ENCODE results near the gene ZNF628. TPM values are rescaled to one million over a fixed set of nuclear protein-coding genes. Genes with fewer than 3 reads are reported as not detected.

ZNF628 gene
- total and polyA plus RNA-seq, 9 donors: 3.8 to 18.4 (median 8.7) TPM; not detected in 1

- H3K27ac ChIP-seq: no peak overlapping the region
- TF ChIP-seq EP300 (IDR thresholded peaks at IDR 0.05) (no peak), CTCF (IDR thresholded peaks at IDR 0.05) (no peak), POLR2A (IDR thresholded peaks at IDR 0.05) (no peak)
- H3K27me3 ChIP-seq: no peaks in the 10 kb centered on the region
- DNase-seq: no peak
- no peak overlapping the region for H3K4me3 ChIP-seq
- intact Hi-C loops (cut with DNase I): no loop called here
- no peaks in the 10 kb centered on the region for H3K36me3 ChIP-seq
- H3K4me1 ChIP-seq (ENCODE audit: insufficient read depth): no peaks in the 10 kb centered on the region
- H3K9me3 ChIP-seq: no peaks in the 10 kb centered on the region
- 67 to 82% (median 82%) methylated on average over 5 of the region's 5 CpGs for WGBS, 3 donors
Observed at GRCh38 chr19:55439052-55439451, 37.4 kb upstream of the ZNF628 start.

- H3K4me1 ChIP-seq (ENCODE audit: insufficient read depth): no peaks in the 10 kb centered on the region
- no peak for DNase-seq
- intact Hi-C loops (cut with DNase I): no loop called here
- H3K27me3 ChIP-seq: no peaks in the 10 kb centered on the region
- no peak overlapping the region for H3K27ac ChIP-seq
- no peaks in the 10 kb centered on the region for H3K9me3 ChIP-seq
- no peaks in the 10 kb centered on the region for H3K36me3 ChIP-seq
- no peak overlapping the region for H3K4me3 ChIP-seq
- TF ChIP-seq CTCF (IDR thresholded peaks at IDR 0.05) (no peak), EP300 (IDR thresholded peaks at IDR 0.05) (no peak), POLR2A (IDR thresholded peaks at IDR 0.05) (no peak)
- 3 to 5% (median 5%) methylated on average over 29 to 39 of the region's 39 CpGs for WGBS, 3 donors
Observed at GRCh38 chr19:55440411-55441105, 35.9 kb upstream of the ZNF628 start.

GRCh38 chr19:55441319-55441691, 35.1 kb upstream of the ZNF628 start:
- Histone ChIP-seq H3K36me3 (no peaks in the 10 kb centered on the region), H3K9me3 (no peaks in the 10 kb centered on the region), H3K27me3 (no peaks in the 10 kb centered on the region), H3K4me3 (no peak overlapping the region), H3K4me1 (ENCODE audit: insufficient read depth) (no peaks in the 10 kb centered on the region), H3K27ac (no peak overlapping the region)
- TF ChIP-seq CTCF (IDR thresholded peaks at IDR 0.05): no peak
- no peak for TF ChIP-seq EP300 (IDR thresholded peaks at IDR 0.05)
- no peak for TF ChIP-seq POLR2A (IDR thresholded peaks at IDR 0.05)
- no peak for DNase-seq
- WGBS, 3 donors: 2 to 5% (median 4%) methylated on average over 21 of the region's 21 CpGs
- intact Hi-C loops (cut with DNase I): no loop called here

GRCh38 chr19:55441692-55442321, 34.6 kb upstream of the ZNF628 start:
- WGBS, 3 donors: 1 to 2% (median 2%) methylated on average over 38 to 39 of the region's 39 CpGs
- H3K27ac ChIP-seq: no peak overlapping the region
- DNase-seq: no peak
- intact Hi-C loops (cut with DNase I): no loop called here
- H3K4me3 ChIP-seq: no peak overlapping the region
- no peaks in the 10 kb centered on the region for H3K4me1 ChIP-seq (ENCODE audit: insufficient read depth)
- no peaks in the 10 kb centered on the region for H3K9me3 ChIP-seq
- no peaks in the 10 kb centered on the region for H3K36me3 ChIP-seq
- no peak for TF ChIP-seq POLR2A (IDR thresholded peaks at IDR 0.05)
- no peak for TF ChIP-seq EP300 (IDR thresholded peaks at IDR 0.05)
- no peak for TF ChIP-seq CTCF (IDR thresholded peaks at IDR 0.05)
- no peaks in the 10 kb centered on the region for H3K27me3 ChIP-seq

Data from ovary (tissue), 9 donors.